SJCRH30 (cell line): Measurements from ENCODE around the gene PPP2R2C. TPM values are rescaled to one million over a fixed set of nuclear protein-coding genes. Genes with fewer than 3 reads are reported as not detected.

Source experiments
- DNase-seq, 2 experiments: peaks; one replicate each; pipeline ENCODE4 v3.0.0-alpha.2; 2015 to 2020
- H3K27ac ChIP-seq: fragments of 250-450 bp; sonication (Bioruptor Pico); 2 replicates; pipeline ENCODE4 v1.5.1; 2020; ENCODE audit warnings: mild to moderate bottlenecking, moderate library complexity
- H3K27me3 ChIP-seq: fragments of 250-450 bp; sonication (Bioruptor Pico); 2 replicates; pipeline ENCODE4 v1.5.1; 2020; ENCODE audit warnings: mild to moderate bottlenecking, moderate library complexity
- H3K36me3 ChIP-seq: fragments of 250-450 bp; sonication (Bioruptor Pico); 2 replicates; pipeline ENCODE4 v1.5.1; 2020; ENCODE audit warnings: mild to moderate bottlenecking, moderate library complexity
- H3K4me1 ChIP-seq: fragments of 250-450 bp; sonication (Bioruptor Pico); 2 replicates; pipeline ENCODE4 v1.5.1; 2020; ENCODE audit warnings: mild to moderate bottlenecking, moderate library complexity
- H3K4me3 ChIP-seq: fragments of 250-450 bp; sonication (Bioruptor Pico); 2 replicates; pipeline ENCODE4 v1.5.1; 2020; ENCODE audit warnings: mild to moderate bottlenecking, moderate library complexity
- H3K9me3 ChIP-seq: fragments of 250-450 bp; sonication (Bioruptor Pico); replicated peaks from 2 replicates; pipeline ENCODE4 v1.5.1; 2020; ENCODE audit warnings: mild to moderate bottlenecking, moderate library complexity
- total RNA-seq: library from RNA; depleted of rRNA; stranded (reverse); fragments of >200 nt; shearing (Covaris generic); gene quantifications from 2 replicates; pipeline ENCODE4 v1.2.3, GENCODE V29; 2014

PPP2R2C gene
- total RNA-seq, 1 experiment from 2014 or later: not detected

GRCh38 chr4:6422105-6422504, 50.3 kb downstream of the PPP2R2C start:
- H3K36me3 ChIP-seq: no peaks in the 10 kb centered on the region
- peaks cover 17% of the 10 kb centered on the region; the same call in 1 of the 2 replicates for H3K27me3 ChIP-seq
- no peak overlapping the region for H3K4me3 ChIP-seq
- no peaks in the 10 kb centered on the region for H3K4me1 ChIP-seq
- DNase-seq: no peak
- no peaks in the 10 kb centered on the region for H3K9me3 ChIP-seq
- no peak overlapping the region for H3K27ac ChIP-seq

GRCh38 chr4:6421397-6421796, 51.0 kb downstream of the PPP2R2C start:
- no peaks in the 10 kb centered on the region for H3K4me1 ChIP-seq
- DNase-seq: no peak
- H3K27ac ChIP-seq: no peak overlapping the region
- no peaks in the 10 kb centered on the region for H3K9me3 ChIP-seq
- H3K4me3 ChIP-seq: no peak overlapping the region
- peaks cover 17% of the 10 kb centered on the region; the same call in 1 of the 2 replicates for H3K27me3 ChIP-seq
- H3K36me3 ChIP-seq: no peaks in the 10 kb centered on the region

GRCh38 chr4:6420972-6421371, 51.4 kb downstream of the PPP2R2C start:
- Histone ChIP-seq H3K4me1 (no peaks in the 10 kb centered on the region), H3K9me3 (no peaks in the 10 kb centered on the region), H3K27ac (no peak overlapping the region), H3K36me3 (no peaks in the 10 kb centered on the region), H3K27me3 (peaks cover 19% of the 10 kb centered on the region; the same call in 1 of the 2 replicates), H3K4me3 (no peak overlapping the region)
- no peak for DNase-seq

DNA sequence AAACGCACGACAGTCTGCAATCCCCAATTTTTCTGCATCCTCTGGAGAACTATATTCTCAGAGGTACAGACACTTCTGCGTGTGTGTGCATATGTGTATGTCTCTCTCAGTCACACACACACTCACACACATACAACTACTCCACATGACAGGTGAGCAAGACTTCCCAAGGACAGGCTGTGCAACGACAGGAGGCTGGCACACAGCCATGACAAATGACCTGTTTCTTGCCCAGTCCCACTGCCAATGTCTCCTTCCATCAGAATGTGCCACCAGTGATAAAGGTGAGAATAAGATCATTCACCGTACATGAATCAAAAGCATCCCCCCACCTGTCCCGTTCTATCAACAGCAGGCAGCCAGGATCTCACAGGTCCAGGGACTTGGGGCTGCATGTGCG, 52.4 kb downstream of the PPP2R2C start:
- Histone ChIP-seq H3K4me3 (no peak overlapping the region), H3K27ac (no peak overlapping the region), H3K36me3 (no peaks in the 10 kb centered on the region), H3K4me1 (no peaks in the 10 kb centered on the region), H3K9me3 (no peaks in the 10 kb centered on the region), H3K27me3 (peaks cover 22% of the 10 kb centered on the region; the same call in 1 of the 2 replicates)
- DNase-seq: no peak

- Histone ChIP-seq H3K27me3 (peaks cover 22% of the 10 kb centered on the region; the same call in 1 of the 2 replicates), H3K4me3 (no peak overlapping the region), H3K27ac (no peak overlapping the region), H3K9me3 (no peaks in the 10 kb centered on the region), H3K36me3 (no peaks in the 10 kb centered on the region), H3K4me1 (no peaks in the 10 kb centered on the region)
- no peak for DNase-seq
These were observed 52.9 kb downstream of the PPP2R2C start for GRCh38 chr4:6419452-6420028.

DNA sequence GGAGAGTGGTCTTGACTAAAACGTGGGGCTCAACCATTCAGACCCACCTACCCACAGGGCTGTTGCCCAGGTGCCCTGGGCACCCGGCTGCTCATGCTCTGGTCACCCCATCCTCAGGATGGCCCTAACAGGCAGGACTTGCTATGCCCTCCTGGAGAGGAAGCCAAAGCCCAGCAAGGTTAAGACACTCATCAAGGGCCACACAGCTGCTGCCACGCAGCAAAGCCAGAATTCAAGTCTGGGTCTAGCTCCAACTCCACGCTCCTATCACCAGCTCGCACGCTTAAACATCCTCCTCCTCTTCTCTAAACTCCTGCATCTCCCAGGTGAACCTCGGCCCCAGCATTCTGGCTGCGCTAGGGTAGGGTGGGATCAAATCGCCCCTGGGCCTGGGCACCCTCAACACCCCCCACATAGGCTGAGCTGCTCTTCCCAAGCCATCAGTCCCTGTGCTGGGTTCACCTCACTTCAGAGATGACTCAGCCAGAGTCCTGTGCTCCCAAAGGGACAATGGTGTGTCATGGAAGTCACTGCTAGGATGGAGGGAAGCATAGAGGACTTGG, 54.1 kb downstream of the PPP2R2C start:
- Histone ChIP-seq H3K27ac (no peak overlapping the region), H3K36me3 (no peaks in the 10 kb centered on the region), H3K4me1 (no peaks in the 10 kb centered on the region), H3K27me3 (peaks cover 22% of the 10 kb centered on the region; the same call in 1 of the 2 replicates), H3K4me3 (no peak overlapping the region), H3K9me3 (no peaks in the 10 kb centered on the region)
- DNase-seq: no peak

DNA sequence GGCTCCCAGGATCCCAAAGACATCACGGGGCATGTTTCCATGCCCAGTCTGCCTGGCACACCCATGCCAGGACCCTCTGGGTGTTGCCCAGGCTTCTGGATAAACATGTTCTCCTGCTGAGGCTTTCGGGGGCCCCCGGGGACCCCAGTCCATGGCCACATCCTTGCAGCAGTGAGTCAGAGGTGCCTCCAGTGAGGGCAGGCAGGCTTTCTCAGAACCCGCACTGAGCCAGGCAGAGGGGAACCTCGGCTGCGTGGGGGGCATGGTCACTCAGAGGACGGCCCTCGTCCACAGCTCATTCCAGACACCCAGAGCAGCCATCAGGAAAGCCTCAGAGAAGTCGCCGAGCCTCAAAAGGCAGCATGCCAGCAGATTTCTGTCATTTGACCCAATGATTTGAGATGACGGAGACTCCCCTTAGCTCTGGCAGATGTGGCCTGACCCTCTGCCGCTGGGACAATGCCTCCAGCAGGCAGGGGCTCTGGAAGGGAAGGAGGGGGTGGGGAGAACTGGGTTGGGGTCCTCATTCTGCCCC, 54.8 kb downstream of the PPP2R2C start:
- Histone ChIP-seq H3K27me3 (peaks cover 22% of the 10 kb centered on the region; the same call in 1 of the 2 replicates), H3K9me3 (no peaks in the 10 kb centered on the region), H3K36me3 (no peaks in the 10 kb centered on the region), H3K27ac (no peak overlapping the region), H3K4me3 (no peak overlapping the region), H3K4me1 (no peaks in the 10 kb centered on the region)
- DNase-seq: no peak

GRCh38 chr4:6416518-6417286, 55.7 kb downstream of the PPP2R2C start:
- Histone ChIP-seq H3K36me3 (no peaks in the 10 kb centered on the region), H3K27ac (no peak overlapping the region), H3K27me3 (peaks cover 22% of the 10 kb centered on the region; the same call in 1 of the 2 replicates), H3K4me3 (no peak overlapping the region), H3K4me1 (no peaks in the 10 kb centered on the region), H3K9me3 (no peaks in the 10 kb centered on the region)
- DNase-seq: no peak

GRCh38 chr4:6415031-6415705, 57.2 kb downstream of the PPP2R2C start:
- no peak for DNase-seq
- H3K27ac ChIP-seq: no peak overlapping the region
- H3K36me3 ChIP-seq: no peaks in the 10 kb centered on the region
- H3K4me1 ChIP-seq: no peaks in the 10 kb centered on the region
- H3K9me3 ChIP-seq: no peaks in the 10 kb centered on the region
- H3K27me3 ChIP-seq: peaks cover 22% of the 10 kb centered on the region; the same call in 1 of the 2 replicates
- H3K4me3 ChIP-seq: no peak overlapping the region

GRCh38 chr4:6414578-6414977, 57.8 kb downstream of the PPP2R2C start:
- H3K27ac ChIP-seq: no peak overlapping the region
- H3K36me3 ChIP-seq: no peaks in the 10 kb centered on the region
- H3K4me1 ChIP-seq: no peaks in the 10 kb centered on the region
- H3K4me3 ChIP-seq: no peak overlapping the region
- no peaks in the 10 kb centered on the region for H3K9me3 ChIP-seq
- peaks cover 20% of the 10 kb centered on the region; the same call in 1 of the 2 replicates for H3K27me3 ChIP-seq
- DNase-seq: no peak

DNA sequence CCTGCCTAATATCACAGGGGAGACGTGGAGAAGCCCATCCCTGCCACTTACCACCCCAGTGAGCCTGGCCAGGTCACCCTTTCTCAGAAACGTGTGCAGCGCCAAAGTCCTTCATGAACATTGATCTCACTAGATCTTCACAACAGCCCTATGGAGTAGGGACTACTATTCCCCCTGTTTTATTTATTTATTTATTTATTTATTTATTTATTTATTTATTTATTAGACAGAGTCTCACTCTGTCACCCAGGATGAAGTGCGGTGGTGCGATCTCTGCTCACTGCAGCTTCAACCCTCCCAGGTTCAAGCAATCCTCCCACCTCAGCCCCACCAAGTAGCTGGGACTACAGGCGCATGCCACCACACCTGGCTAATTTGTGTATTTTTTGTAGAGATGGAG, 61.8 kb downstream of the PPP2R2C start:
- Histone ChIP-seq H3K9me3 (no peaks in the 10 kb centered on the region), H3K4me3 (no peak overlapping the region), H3K4me1 (no peaks in the 10 kb centered on the region), H3K27me3 (peaks cover 8% of the 10 kb centered on the region), H3K27ac (no peak overlapping the region), H3K36me3 (no peaks in the 10 kb centered on the region)
- DNase-seq: no peak

DNA sequence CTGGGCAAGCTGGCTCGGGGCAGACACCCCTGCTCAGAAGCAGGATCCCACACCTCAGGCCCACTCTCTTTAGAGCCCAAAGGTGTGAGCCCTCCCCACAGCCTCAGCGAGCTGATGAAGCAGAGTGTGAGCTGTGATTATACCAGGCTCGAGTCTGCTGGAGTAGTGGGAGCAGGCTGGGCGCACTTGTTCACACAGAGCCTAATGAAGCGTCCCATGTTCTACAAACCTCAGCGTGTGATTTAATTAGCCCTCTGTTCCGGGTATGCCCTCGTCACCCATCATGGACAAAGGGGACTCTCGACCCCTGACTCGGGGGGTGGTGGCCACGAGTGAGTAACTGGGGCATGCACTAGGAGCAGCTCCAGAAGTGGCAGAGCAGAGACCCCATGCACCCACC, 62.3 kb downstream of the PPP2R2C start:
- Histone ChIP-seq H3K9me3 (no peaks in the 10 kb centered on the region), H3K27me3 (peaks cover 10% of the 10 kb centered on the region), H3K4me3 (no peak overlapping the region), H3K27ac (no peak overlapping the region), H3K36me3 (no peaks in the 10 kb centered on the region), H3K4me1 (no peaks in the 10 kb centered on the region)
- DNase-seq: no peak

GRCh38 chr4:6409381-6409780, 63.0 kb downstream of the PPP2R2C start:
- Histone ChIP-seq H3K4me1 (no peaks in the 10 kb centered on the region), H3K27ac (no peak overlapping the region), H3K4me3 (no peak overlapping the region), H3K27me3 (peaks cover 17% of the 10 kb centered on the region), H3K9me3 (no peaks in the 10 kb centered on the region), H3K36me3 (no peaks in the 10 kb centered on the region)
- DNase-seq: no peak

GRCh38 chr4:6408263-6408662, 64.2 kb downstream of the PPP2R2C start:
- H3K36me3 ChIP-seq: no peaks in the 10 kb centered on the region
- H3K4me3 ChIP-seq: no peak overlapping the region
- H3K4me1 ChIP-seq: no peaks in the 10 kb centered on the region
- no peak overlapping the region for H3K27ac ChIP-seq
- no peaks in the 10 kb centered on the region for H3K9me3 ChIP-seq
- DNase-seq: peak in 1 of 2 experiments; percentile 36
- peaks cover 22% of the 10 kb centered on the region for H3K27me3 ChIP-seq

- DNase-seq: no peak
- H3K4me1 ChIP-seq: no peaks in the 10 kb centered on the region
- H3K36me3 ChIP-seq: no peaks in the 10 kb centered on the region
- no peaks in the 10 kb centered on the region for H3K9me3 ChIP-seq
- peaks cover 32% of the 10 kb centered on the region for H3K27me3 ChIP-seq
- no peak overlapping the region for H3K27ac ChIP-seq
- no peak overlapping the region for H3K4me3 ChIP-seq
These were observed 67.1 kb downstream of the PPP2R2C start for GRCh38 chr4:6405397-6405706.
